Measurements from ENCODE around the gene UBXN10.
A peak's percentile ranks its signal among the peaks of the same experiment; 100 is the strongest.

The UBXN10 gene

DNA sequence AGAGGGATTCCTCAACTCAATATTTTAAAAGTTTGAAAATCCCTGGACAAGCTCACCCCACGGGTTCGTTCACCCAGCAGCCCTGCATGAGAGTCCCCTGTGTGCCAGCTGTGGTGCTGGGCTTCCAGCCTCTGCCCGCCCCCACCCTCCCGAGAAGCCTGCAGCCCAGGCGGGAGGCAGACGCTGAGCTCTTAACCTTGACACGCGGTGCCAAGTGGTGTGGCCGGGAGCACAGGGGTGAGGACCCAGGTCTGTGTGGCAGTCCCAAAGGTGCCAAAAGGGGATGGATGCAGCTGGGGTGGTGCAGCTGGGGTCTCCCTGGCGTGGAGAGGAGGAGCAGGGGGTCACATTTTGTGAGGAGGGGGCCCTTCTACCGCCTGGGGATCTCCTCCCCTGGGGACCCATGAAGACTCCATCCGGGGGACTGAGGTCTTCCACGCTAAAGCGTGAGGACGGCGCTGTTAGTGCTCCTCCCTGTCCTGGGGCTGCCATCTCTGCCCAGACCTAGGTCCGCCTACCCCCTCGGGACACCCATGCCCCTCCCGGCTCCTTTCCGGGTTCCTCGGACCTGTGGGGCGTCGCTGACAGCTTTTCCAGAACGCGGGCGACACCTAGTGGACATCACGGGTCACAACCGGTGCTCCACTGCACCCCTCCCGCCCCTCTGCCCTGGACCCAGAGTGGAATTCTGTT lies 33.8 kb upstream of the UBXN10 start:
- peak; percentile 62 to 74 (median 69) for DNase-seq (ENCODE audit: low read depth in 4 of 4, low spot score in 1 of 4)

DNA sequence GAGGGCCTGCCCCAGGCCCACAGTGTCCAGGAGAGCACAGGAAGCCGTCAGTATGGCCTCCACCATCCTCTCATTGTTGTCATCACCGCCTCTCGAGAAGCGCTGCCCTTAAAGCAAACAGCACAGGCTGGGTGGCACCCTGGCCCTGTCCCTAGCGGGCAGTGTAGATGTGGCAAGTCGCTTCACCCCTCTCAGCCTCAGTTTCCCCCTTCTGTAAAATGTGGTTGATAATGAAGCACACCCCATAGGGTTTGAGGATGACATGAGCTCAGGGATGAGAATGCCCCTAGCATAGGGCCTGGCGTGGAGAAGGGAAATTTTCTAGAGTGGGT lies 33.3 kb upstream of the UBXN10 start:
- DNase-seq (ENCODE audit: low read depth in 4 of 4, low spot score in 1 of 4) = no peak

DNA sequence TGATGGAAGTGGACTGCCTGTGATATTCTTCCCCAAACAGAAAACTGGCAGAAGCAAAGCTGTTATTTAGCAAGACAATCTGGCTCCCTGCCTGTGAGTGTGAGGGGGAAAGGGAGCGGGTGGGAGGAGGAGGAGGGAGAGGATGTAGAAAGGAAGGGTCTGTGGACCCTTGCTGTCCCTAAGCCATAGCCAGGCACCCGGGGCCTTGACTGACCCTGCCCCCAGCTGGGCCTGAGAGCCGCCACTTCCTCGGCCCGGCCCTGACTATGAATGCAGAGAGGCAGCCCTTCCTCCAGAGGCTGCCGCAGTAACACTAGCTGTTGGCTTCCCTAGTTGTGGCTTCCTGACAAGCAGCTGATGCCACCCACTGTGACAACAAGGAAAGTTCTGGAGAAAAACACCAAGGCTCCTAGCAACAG lies 32.9 kb upstream of the UBXN10 start:
- no peak for DNase-seq (ENCODE audit: low read depth in 4 of 4, low spot score in 1 of 4)

DNA sequence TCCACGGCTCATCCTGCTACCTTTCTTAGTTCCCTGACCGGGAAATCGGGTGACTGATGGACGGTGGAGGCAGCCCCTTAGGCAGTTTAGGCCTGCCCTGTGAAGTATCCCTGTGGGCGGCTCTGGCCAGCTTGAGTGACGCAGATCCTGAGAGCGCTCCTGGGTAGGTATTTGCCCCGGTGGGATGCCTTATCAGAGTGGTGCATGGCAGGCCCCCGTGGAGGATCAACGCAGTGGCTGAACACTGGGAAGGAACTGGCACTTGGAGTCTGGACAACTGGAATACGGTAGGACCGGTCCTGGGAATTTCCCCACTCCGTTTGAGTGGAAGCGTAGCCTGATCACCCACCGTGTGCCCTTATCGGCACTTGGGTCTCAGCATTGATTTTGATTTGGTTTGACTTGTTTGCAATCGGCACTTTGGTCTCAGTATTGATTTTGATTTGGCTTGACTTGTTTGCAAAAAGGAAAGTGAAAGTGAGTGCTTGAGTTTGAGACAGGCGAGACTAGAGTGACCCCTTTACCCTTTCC lies 31.5 kb upstream of the UBXN10 start:
- no peak for DNase-seq (ENCODE audit: low read depth in 4 of 4, low spot score in 1 of 4)

DNA sequence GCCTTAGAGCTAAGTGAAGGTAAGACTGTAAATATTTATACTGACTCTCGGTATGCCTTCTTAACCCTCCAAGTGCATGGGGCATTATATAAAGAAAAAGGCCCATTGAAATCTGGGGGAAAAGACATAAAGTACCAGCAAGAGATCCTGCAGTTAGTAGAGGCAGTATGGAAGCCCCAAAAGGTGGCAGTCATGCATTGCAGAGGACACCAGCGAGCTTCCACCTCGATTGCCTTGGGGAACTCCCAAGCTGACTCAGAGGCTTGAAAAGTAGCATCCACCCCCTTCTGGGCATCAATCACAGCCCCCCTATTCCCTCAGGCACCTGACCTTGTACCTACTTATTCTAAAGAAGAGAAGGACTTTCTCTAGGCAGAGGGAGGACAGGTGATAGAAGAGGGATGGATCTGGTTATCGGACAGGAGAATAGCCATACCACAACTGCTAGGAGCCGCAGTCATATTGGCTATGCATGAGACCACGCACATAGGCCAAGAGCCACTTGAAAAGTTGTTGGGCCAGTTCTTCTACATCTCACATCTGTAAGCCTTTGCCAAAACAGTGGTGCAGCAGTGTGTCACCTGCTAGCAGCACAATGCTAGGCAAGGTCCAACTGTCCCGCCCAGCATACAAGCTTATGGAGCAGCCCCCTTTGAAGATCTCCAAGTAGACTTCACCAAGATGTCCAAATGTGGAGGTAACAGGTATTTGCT lies 27.4 kb upstream of the UBXN10 start:
- DNase-seq (ENCODE audit: low read depth in 4 of 4, low spot score in 1 of 4) = no peak

DNA sequence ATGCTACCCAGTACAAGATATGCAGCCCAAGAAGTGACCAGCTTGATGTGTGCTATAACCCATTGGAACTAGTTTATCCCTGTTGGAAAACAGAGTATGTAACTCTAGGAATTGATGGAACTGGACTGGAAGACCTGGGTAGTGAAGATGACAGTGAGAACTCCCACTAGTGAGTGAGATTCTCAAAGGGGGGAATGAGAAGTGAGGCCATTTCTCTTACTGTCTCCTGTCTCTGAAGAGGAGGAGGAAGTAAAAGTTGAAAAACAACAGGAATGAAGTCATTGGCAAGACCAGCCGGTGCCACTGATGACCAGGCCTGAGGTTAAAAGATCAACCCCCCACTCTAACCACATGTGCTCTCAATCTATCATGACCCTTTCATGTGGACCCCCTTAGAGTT lies 25.9 kb upstream of the UBXN10 start:
- DNase-seq (ENCODE audit: low read depth in 4 of 4, low spot score in 1 of 4) = no peak

DNA sequence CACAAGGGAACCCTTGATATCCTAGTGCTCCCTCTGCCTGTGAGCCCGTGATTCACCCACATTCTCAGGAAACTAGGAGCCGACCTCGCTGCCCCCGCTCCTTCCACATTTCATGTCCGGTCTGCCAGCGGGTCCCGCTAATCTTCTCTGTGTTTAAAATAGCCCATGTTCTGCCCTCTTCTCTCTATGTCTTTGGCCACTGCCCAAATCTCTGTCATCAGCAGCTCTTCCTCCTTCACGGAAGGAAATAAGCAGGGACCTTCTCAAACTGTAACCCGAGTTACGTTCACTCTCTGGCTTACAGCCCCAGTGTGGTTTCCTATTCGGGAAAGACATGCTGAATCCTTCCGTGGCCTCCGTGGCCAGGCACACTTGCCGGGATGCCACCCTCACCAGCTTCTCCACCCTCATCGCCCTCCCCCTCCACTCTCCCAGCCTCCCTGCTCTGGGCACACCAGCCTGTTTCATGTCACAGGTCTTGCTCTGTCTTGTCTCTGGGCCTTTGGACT lies 21.1 kb upstream of the UBXN10 start:
- no peak for DNase-seq (ENCODE audit: low read depth in 4 of 4, low spot score in 1 of 4)

DNA sequence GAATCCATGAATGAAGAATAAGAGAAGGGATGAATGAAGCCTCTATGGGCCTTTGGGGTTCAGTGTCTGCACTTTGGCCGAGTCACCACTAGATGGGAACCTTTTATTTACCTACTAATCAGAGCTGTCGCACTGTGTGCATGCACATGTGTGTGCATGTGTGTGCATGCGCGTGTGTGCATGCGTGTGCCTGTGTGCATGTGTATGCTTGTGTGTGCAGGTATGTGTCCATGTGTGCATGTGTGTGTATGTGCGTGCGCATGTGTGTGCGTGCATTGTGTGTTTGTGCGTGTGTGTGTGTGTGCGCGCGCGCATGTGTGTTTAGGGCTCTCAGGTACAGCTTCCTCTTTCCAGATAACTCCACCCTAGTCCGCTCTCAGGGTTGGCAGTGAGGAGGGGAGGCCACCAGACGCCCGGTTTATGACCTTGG lies 20.4 kb upstream of the UBXN10 start:
- DNase-seq (ENCODE audit: low read depth in 4 of 4, low spot score in 1 of 4) = no peak

DNA sequence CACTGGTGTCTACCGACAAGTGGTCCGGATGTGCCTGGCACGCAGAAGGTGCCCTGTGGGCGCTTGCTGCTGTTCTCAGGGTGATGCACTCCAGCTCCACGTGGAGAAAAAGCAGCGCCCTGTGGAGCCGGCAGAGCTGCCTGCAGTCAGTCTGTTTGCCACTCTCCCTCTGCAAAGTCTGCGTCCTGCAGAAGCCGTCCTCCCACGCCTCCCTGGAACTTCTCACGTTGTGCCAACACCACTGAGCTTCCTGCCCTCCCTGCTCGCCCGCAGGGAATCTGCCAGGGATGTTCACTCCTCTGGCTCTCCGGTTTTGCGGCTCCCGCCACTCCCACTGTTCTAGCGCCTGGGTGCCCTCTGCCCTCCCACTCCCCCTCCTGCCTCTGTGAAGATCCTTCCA lies 19.8 kb upstream of the UBXN10 start:
- no peak for DNase-seq (ENCODE audit: low read depth in 4 of 4, low spot score in 1 of 4)

DNA sequence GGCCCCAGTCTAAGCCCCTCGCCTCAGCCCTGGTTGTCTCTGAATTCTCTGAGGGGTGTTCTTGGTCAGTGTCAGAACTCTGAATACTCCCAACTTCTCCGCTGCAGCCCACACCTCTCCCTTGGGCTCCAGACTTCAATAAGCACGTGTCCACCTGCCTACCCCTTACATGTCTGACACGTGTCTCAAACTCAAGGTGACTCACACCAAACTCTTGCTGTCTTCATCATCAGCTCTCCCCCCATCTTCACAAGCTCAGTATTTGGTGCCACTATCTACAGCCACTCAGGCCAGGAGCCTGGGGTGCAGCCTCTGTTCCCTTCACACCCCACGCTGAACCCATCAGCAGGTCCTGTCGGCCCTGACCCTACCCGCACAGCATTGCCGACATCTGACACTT lies 18.8 kb upstream of the UBXN10 start:
- no peak for DNase-seq (ENCODE audit: low read depth in 4 of 4, low spot score in 1 of 4)

DNA sequence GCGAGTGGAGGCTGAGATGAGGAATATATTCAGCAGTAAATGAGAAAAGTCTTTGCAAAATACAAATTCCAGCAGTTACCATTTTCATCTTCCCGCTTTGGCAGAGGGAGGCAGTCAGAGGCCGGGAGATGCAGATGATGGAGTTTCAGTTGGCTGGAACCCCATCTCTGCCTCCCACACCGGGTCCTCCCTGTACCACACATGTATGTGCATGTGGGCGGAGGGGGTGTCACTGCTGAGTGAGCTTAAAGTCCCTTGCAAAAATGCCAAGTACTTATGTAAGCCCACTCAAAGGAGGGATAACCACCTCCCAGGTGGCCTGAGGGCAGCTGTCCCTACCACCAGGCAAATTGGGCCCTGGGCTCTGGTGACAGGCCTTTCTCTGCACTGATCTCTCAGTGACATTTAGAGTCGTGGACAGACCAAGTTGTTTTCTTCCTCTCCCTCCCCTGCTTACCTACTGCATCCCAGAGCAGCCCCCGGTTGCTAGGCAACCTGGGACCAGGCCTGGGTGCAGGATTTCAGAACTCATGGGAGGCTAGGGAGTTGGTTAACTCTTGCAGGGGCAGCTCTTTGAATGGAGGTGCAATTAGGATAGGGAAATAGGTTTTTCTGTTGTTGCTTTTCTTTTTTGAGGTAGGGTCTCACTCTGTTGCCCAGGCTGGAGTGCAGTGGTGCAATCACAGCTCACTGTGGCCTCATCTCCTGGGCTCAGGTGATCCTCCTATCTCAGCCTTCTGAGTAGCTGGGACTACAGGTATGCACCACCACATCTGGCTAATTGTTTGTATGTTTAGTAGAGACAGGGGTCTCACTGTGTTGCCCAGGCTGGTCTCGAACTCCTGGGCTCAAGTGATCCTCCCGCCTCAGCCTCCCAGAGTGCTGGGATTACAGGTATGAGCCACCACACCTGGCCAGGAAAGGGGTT lies 17.1 kb upstream of the UBXN10 start:
- no peak for DNase-seq (ENCODE audit: low read depth in 4 of 4, low spot score in 1 of 4)

DNA sequence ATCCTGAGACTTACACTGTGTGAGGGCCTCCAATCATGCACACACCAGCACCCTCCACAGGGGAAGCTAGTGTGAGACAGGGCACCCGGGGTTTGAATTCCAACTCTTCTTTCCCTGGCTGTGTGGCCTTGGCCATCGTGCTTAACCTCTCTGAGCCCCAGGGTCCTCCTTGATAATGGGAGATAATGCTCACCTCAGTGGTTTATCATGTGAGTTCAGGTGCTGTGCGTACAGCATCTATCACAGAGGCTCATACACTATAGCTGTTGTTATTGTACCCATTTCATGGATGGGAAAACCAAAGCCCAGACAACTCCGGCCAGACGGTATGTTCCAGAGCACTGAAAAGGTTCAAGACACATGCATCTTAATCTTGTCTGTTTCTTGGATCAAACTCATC lies 16.0 kb upstream of the UBXN10 start:
- no peak for DNase-seq (ENCODE audit: low read depth in 4 of 4, low spot score in 1 of 4)

DNA sequence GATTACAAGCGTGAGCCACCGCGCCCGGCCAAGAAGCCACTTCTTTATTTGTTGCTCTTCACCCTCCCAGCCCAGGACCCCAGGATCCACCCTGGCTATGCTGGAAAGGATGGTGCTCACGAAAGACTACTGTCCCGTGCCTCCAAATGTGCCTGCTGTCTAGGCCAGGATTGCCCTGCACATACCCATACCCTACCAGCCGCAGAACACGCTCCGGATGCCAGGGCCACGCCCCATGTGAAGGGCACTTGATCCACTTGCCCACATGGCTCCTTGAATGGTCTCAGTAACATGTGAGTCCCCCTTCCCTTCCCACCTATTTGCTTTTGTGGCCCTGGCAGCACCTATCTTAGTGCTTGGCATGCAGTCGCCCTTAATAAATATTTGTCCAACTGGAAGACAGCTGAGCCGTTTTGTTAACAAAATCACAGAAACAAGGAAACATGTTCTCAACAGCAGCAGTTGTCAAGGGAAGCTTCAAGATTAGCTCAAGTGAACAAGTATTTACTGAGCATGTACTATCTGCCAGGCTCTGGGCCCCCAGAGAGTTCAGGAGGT lies 13.8 kb upstream of the UBXN10 start:
- DNase-seq (ENCODE audit: low read depth in 4 of 4, low spot score in 1 of 4) = no peak

DNA sequence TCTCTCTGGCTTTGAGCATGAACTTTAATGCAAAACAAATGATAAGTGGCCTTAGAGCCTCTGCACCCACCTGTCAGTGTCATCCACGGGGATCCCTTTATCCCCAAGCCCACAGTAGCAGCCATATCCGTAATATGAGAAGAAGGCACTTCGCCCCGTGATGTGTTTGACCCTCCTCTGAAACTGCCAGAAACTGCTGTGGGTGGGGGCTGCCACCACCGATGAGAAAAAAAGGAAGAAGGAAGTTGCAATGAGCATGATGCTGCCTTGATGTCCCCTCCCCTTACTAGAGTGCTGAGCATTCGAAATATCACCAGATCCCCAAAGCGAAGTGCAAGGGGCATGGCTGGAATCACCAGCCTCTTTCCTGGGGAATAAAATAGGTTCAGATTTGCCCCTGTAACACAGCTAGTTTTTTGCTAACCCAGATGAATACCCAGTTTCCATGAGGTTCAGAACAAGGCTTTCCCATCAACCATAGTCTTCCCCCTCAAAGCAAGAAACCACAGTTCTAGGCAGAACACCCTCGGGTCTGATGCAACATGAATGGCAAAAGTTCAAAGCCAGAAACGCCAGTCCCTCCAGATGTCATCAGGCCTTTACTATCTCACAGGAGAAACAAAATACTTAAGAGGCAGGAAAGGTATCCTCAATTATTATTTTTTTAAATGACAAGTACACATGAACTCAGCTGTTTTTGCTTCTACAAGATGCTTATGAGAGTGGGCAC lies 10.8 kb upstream of the UBXN10 start:
- DNase-seq (ENCODE audit: low read depth in 4 of 4, low spot score in 1 of 4) = no peak

DNA sequence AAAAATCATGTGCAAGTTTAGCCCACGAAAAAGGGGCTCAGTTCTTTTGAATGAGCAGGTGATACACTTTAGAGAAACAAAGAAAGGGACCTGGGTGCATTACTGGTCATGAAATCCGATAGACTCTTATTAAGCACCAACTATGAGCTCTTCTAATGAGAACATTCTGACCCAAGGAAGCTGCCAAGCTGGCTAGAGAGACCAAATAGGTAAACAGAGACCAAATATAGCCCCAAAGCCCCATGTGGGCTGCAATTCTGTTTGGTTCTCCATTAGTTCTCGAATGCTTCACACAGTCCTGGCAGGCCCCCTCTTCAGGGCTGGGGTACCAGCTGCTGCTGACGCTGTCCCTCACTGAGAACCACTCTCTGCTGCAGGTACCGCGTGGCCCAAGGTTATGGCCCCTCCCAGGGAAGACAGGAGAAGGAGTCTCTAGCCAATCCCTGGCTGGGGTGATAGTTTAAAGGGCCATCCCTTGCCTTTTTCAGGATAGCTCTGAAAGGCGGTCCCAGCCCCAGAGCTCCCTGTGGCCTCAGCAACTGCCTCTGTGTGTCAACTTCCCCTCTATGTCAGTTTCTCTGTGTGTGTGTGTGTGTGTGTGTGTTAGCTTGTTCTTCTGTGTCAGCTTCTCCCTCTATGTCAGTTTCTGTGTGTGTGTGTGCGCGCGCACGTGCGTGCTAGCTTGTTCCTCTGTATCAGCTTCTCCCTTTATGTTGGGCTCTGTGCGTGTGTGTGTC lies 7.1 kb upstream of the UBXN10 start:
- DNase-seq (ENCODE audit: low read depth in 4 of 4, low spot score in 1 of 4) = no peak

DNA sequence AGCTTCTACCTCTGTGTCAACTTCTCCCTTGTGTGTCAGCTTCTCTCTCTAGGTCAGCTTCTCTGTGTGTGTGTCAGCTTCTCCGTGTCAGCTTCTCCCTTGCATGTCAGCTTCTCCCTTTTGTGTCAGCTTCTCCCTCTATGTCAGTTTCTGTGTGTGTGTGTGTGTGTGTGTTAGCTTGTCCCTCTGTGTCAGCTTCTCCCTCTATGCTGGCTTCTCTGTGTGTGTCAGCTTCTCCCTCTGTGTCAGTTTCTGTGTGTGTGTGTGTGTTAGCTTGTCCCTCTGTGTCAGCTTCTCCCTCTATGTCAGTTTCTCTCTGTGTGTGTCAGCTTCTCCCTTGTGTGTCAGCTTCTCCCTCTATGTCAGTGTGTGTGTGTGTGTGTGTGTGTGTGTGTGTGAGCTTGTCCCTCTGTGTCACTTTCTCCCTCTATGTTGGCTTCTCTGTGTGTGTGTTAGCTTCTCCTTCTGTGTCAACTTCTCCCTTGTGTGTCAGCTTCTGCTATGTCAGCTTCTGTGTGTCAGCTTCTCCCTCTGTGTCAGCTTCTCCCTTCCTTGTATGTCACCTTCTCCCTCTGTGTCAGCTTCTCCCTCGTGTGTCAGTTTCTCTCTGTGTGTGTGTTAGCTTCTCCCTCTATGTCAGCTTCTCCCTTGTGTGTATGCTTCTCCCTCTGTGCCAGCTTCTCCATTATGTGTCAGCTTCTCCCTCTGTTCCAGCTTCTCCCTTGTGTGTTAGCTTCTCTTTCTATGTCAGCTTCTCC lies 6.3 kb upstream of the UBXN10 start:
- no peak for DNase-seq (ENCODE audit: low read depth in 4 of 4, low spot score in 1 of 4)

DNA sequence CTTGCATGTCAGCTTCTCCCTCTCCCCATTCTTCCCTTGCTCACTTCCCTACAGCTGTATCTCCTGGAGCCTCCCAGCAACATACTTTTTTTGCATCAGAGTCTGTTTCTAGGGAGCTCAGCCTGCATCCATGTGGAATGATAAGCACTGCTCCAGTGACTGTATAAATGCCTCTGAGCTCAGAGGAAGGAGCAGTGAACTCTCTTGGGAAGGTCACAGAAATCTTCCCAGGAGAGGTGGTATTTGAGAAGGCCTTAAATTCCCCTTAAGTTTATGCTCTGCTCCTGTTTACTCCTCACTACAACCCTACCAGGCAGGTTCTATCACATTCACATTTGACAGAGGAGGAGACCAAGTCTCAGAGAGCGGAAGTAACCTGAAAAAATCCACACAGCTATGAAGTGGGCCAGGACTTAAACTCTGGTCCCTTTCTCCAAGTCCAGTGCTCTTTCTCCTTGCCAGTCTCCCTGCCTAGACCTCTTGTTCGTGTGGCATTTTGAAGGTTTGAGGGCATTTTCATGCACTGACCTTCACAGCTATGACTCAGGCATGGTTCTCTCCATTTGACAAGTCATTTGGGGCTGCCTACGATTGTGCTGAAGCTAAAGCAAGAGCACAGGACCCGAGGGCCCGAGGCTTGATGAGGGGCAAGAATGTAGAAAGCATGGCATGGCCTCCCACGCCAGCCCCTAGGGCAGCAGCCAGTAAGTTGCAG lies 5.6 kb upstream of the UBXN10 start:
- DNase-seq (ENCODE audit: low read depth in 4 of 4, low spot score in 1 of 4) = no peak

DNA sequence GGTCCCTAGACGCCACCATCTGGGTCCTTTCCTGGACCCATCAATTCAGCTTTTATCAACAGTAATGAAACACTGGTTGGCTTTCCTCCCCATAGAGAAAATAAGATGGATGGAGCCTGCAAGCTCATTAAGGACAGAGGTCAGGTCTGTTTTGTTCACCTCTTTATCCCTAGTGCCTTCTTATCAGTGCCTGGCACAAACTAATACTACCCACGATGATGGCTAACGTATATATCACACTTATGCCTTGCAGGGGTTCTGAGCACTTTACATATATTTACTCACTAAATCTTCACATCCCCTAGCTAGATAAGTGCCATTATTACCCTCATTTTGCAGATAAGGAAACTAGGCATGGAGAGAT lies 5.1 kb upstream of the UBXN10 start:
- DNase-seq (ENCODE audit: low read depth in 4 of 4, low spot score in 1 of 4) = no peak

DNA sequence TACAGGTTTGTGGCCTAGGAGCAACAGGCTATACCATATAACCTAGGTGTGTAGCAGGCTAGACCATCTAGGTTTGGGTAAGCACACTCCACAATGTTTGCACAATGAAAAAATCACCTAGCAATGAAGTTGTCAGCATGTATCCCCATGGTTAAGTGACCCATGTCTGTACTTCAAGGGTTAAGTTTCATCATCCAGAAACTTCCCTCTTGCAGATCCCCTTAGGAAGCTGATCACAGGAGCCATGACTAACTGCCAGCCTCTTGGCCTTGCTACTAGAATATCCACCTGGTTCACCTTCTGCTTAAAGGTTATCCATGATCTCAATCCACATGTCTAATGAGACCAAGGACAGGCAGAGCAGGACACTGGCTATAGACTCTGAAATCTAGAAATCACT lies 3.5 kb upstream of the UBXN10 start:
- DNase-seq (ENCODE audit: low read depth in 4 of 4, low spot score in 1 of 4) = no peak
